Measurements from ENCODE around the gene SRR. TPM values are rescaled to one million over a fixed set of nuclear protein-coding genes. Genes with fewer than 3 reads are reported as not detected.

SRR gene
- total RNA-seq, 4 donors from 2014 or later = 4.0 to 13.9 (median 11.2) TPM

- H3K27ac ChIP-seq = no peak overlapping the region
- WGBS = 98% methylated on average over 18 of the region's 26 CpGs
- H3K4me1 ChIP-seq = peaks cover 13% of the 10 kb centered on the region
- H3K36me3 ChIP-seq = peaks cover 54% of the 10 kb centered on the region
- no peaks in the 10 kb centered on the region for H3K9me3 ChIP-seq
- TF ChIP-seq EP300 (IDR thresholded peaks at IDR 0.05) (no peak), POLR2AphosphoS5 (IDR thresholded peaks at IDR 0.05) (no peak), POLR2A (IDR thresholded peaks at IDR 0.05) (no peak), CTCF (IDR thresholded peaks at IDR 0.05) (no peak)
- DNase-seq (ENCODE audit: low spot score in 2 of 2) = no peak
- no peaks in the 10 kb centered on the region for H3K27me3 ChIP-seq
- H3K4me3 ChIP-seq = no peak overlapping the region
Observed at GRCh38 chr17:2372180-2372579, 68.4 kb downstream of the SRR start.

- H3K36me3 ChIP-seq = peaks cover 54% of the 10 kb centered on the region
- no peak for DNase-seq (ENCODE audit: low spot score in 2 of 2)
- H3K4me1 ChIP-seq = peaks cover 13% of the 10 kb centered on the region
- H3K9me3 ChIP-seq = no peaks in the 10 kb centered on the region
- WGBS = 91% methylated on average over 14 of the region's 16 CpGs
- TF ChIP-seq EP300 (IDR thresholded peaks at IDR 0.05) (no peak), POLR2A (IDR thresholded peaks at IDR 0.05) (no peak), POLR2AphosphoS5 (IDR thresholded peaks at IDR 0.05) (no peak), CTCF (IDR thresholded peaks at IDR 0.05) (no peak)
- no peak overlapping the region for H3K27ac ChIP-seq
- H3K4me3 ChIP-seq = no peak overlapping the region
- no peaks in the 10 kb centered on the region for H3K27me3 ChIP-seq
Observed at GRCh38 chr17:2372681-2373080, 68.9 kb downstream of the SRR start.

GRCh38 chr17:2373179-2373578 lies 69.4 kb downstream of the SRR start:
- H3K36me3 ChIP-seq = peaks cover 58% of the 10 kb centered on the region
- H3K27ac ChIP-seq = no peak overlapping the region
- peaks cover 13% of the 10 kb centered on the region for H3K4me1 ChIP-seq
- TF ChIP-seq EP300 (IDR thresholded peaks at IDR 0.05) (no peak), CTCF (IDR thresholded peaks at IDR 0.05) (no peak), POLR2A (IDR thresholded peaks at IDR 0.05) (no peak)
- no peak for DNase-seq (ENCODE audit: low spot score in 2 of 2)
- H3K27me3 ChIP-seq = no peaks in the 10 kb centered on the region
- no peaks in the 10 kb centered on the region for H3K9me3 ChIP-seq
- WGBS = 96% methylated on average over 12 of the region's 18 CpGs
- H3K4me3 ChIP-seq = no peak overlapping the region

Other genes with a start within 250 kb of the SRR start
- 1 to 10 TPM; 2.7 to 9.5 (median 4.9) TPM for gene HIC1, start 248.8 kb upstream of the SRR start, total RNA-seq
- gene SMG6, start 165 bp upstream of the SRR start, total RNA-seq = 10 to 100 TPM; 29.6 to 58.6 (median 45.5) TPM
- 10 to 100 TPM; 44.3 to 68.6 (median 59.3) TPM for gene TSR1, start 32.5 kb downstream of the SRR start, total RNA-seq
- 100 to 1,000 TPM in 2 of 4 donors, 10 to 100 TPM in 2; 48.2 to 117 (median 90.4) TPM for gene SGSM2, start 33.6 kb downstream of the SRR start, total RNA-seq
- gene MNT, start 97.1 kb downstream of the SRR start, total RNA-seq = 10 to 100 TPM; 20.9 to 50.0 (median 44.1) TPM
- 10 to 100 TPM; 30.8 to 53.3 (median 35.9) TPM for gene METTL16, start 207.9 kb downstream of the SRR start, total RNA-seq